ENCODE results near the gene ZNF630. TPM values are rescaled to one million over a fixed set of nuclear protein-coding genes. Genes with fewer than 3 reads are reported as not detected.

ZNF630 gene
- total RNA-seq, 1 experiment from 2014 or later = 1.5 TPM

DNA sequence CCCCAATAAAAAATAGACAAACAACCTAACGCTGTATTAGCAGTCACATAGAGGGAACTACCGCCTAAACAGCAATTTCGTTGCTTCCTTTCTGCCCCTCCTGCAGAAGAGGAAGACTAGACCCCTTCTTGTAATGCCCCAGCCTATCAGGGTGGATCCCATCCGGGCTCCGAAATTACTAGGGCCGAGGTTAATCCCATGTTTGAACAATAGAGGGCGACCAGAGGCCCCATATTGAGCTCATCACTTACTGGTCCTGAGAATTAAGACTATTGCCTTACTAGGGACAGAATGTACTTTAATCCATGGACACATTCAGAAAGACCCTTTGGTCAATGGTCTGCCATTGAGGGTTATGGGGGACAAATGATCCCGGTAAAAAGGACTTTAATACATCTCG, 11.8 kb upstream of the ZNF630 start:
- H2BK5ac ChIP-seq (ENCODE audit: insufficient read length, low read length) = no peak overlapping the region
- no peak overlapping the region for H3K4me2 ChIP-seq (ENCODE audit: insufficient read depth, insufficient read length, low read length)
- peak; percentile 52 for DNase-seq
- H3K14ac ChIP-seq (ENCODE audit: insufficient read depth, low read length) = no peak overlapping the region
- Mint-ChIP-seq H3K4me1 (peaks cover 0 to 5% of the 10 kb centered on the region in 2 experiments; a peak in 1 of 4 replicates), H3K27me3 (ENCODE audit: low read depth) (no peaks in the 10 kb centered on the region), H3K9me3 (peaks cover 67 to 71% of the 10 kb centered on the region in 2 experiments), H3K27ac (no peak overlapping the region), H3K4me3 (no peak overlapping the region), H3K36me3 (ENCODE audit: insufficient read depth in 1 of 3, low read depth in 3 of 3) (peaks cover 0 to 2% (median 0%) of the 10 kb centered on the region in 3 experiments; a peak in 1 of 7 replicates)
- no peaks in the 10 kb centered on the region for H3K23me2 ChIP-seq (ENCODE audit: insufficient read length, low read depth, low read length, poor library complexity, severe bottlenecking)
- H3K79me1 ChIP-seq (ENCODE audit: insufficient read depth, low read depth, low read length, poor library complexity, severe bottlenecking) = no peaks in the 10 kb centered on the region
- no peak overlapping the region for H3K23ac ChIP-seq (ENCODE audit: insufficient read length, low read depth, low read length)
- H2BK12ac ChIP-seq (ENCODE audit: insufficient read length, low read depth, low read length) = no peak overlapping the region
- H2AK5ac ChIP-seq (ENCODE audit: insufficient read length, low read length) = no peak overlapping the region
- no peaks in the 10 kb centered on the region for H3K4me1 ChIP-seq (ENCODE audit: insufficient read depth, low read length)
- H3K56ac ChIP-seq (ENCODE audit: insufficient read length, low read depth, low read length) = no peak overlapping the region
- no CpG with 5 or more reads among the region's 9 CpGs for WGBS (ENCODE audit: extremely low coverage, insufficient read length, low lambda C conversion rate)
- peaks cover 34% of the 10 kb centered on the region for H3K9me3 ChIP-seq (ENCODE audit: control insufficient read depth, low read depth, low read length)
- no peak overlapping the region for H3K27ac ChIP-seq (ENCODE audit: insufficient read length, low read depth, low read length)
- no peak overlapping the region for H3K9ac ChIP-seq (ENCODE audit: extremely low read depth, insufficient read length, low read length)
- H2BK20ac ChIP-seq (ENCODE audit: low read depth, low read length, poor library complexity, severe bottlenecking) = no peak overlapping the region
- no peaks in the 10 kb centered on the region for H4K20me1 ChIP-seq (ENCODE audit: control insufficient read depth, insufficient read depth, insufficient read length)
- H3K27me3 ChIP-seq (ENCODE audit: insufficient read depth, low read length) = no peaks in the 10 kb centered on the region
- TF ChIP-seq, protein P1, sequence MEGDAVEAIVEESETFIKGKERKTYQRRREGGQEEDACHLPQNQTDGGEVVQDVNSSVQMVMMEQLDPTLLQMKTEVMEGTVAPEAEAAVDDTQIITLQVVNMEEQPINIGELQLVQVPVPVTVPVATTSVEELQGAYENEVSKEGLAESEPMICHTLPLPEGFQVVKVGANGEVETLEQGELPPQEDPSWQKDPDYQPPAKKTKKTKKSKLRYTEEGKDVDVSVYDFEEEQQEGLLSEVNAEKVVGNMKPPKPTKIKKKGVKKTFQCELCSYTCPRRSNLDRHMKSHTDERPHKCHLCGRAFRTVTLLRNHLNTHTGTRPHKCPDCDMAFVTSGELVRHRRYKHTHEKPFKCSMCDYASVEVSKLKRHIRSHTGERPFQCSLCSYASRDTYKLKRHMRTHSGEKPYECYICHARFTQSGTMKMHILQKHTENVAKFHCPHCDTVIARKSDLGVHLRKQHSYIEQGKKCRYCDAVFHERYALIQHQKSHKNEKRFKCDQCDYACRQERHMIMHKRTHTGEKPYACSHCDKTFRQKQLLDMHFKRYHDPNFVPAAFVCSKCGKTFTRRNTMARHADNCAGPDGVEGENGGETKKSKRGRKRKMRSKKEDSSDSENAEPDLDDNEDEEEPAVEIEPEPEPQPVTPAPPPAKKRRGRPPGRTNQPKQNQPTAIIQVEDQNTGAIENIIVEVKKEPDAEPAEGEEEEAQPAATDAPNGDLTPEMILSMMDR (conservative IDR thresholded peaks at IDR 0.05) = peak; percentile 66
- no peak overlapping the region for H3T11ph ChIP-seq (ENCODE audit: low read length)
- H2AFZ ChIP-seq (ENCODE audit: low read length) = no peak overlapping the region
- no peak overlapping the region for H3K18ac ChIP-seq (ENCODE audit: insufficient read length, low read depth, low read length)
- H4K5ac ChIP-seq (ENCODE audit: insufficient read length, low read depth, low read length) = no peak overlapping the region
- no peak overlapping the region for H4K8ac ChIP-seq (replicated peaks; ENCODE audit: insufficient read length, low read depth, low read length)
- no peak overlapping the region for H4K91ac ChIP-seq (ENCODE audit: insufficient read length, low read depth, low read length)
- no peak overlapping the region for H2BK120ac ChIP-seq (ENCODE audit: low read depth, low read length, poor library complexity, severe bottlenecking)
- H3K79me2 ChIP-seq (ENCODE audit: insufficient read depth, low read length) = no peaks in the 10 kb centered on the region
- H3K4ac ChIP-seq (ENCODE audit: low read depth, low read length) = no peak overlapping the region
- no peak overlapping the region for H2BK15ac ChIP-seq (ENCODE audit: low read depth, low read length)
